Loucy (cell line): Measurements from ENCODE around the gene SREK1.
"Not testable (repeated sequence)": the region's sequence is repeated elsewhere in the genome, so short reads cannot be mapped to it uniquely, and the experiment has no call there.

Source experiments
- EZH2phosphoT487 ChIP-seq: fragments of 200-600 bp; IDR thresholded peaks from 2 replicates; pipeline ENCODE4 v1.6.1; 2018; ENCODE audit warnings: antibody characterized with exemption, mild to moderate bottlenecking, moderate library complexity, borderline replicate concordance
- TF ChIP-seq, protein P1 (sequence below): fragments of 200-600 bp; sonication (generic); conservative IDR thresholded peaks from 2 replicates; pipeline ENCODE4 v1.5.1; 2014; ENCODE audit warnings: mild to moderate bottlenecking, antibody characterized with exemption, low read length

DNA sequence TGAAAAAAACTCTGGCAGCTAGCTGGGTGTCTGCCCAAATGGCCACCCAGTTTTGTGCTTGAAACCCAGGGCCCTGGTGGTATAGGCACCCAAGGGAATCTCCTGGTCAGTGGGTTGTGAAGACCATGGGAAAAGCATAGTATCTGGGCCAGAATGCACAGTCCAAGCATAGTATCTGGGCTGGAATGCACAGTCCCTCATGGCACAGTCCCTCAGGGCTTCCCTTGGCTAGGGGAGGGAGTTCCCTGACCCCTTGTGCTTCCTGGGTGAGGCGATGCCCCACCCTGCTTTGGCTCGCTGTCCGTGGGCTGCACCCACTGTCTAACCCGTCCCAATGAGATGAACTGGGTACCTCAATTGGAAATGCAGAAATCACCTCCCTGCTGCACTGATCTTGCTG, 78.8 kb downstream of the SREK1 start:
- TF ChIP-seq, protein P1, sequence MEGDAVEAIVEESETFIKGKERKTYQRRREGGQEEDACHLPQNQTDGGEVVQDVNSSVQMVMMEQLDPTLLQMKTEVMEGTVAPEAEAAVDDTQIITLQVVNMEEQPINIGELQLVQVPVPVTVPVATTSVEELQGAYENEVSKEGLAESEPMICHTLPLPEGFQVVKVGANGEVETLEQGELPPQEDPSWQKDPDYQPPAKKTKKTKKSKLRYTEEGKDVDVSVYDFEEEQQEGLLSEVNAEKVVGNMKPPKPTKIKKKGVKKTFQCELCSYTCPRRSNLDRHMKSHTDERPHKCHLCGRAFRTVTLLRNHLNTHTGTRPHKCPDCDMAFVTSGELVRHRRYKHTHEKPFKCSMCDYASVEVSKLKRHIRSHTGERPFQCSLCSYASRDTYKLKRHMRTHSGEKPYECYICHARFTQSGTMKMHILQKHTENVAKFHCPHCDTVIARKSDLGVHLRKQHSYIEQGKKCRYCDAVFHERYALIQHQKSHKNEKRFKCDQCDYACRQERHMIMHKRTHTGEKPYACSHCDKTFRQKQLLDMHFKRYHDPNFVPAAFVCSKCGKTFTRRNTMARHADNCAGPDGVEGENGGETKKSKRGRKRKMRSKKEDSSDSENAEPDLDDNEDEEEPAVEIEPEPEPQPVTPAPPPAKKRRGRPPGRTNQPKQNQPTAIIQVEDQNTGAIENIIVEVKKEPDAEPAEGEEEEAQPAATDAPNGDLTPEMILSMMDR, result not testable (repeated sequence)
- TF ChIP-seq EZH2phosphoT487, result not testable (repeated sequence)
